Measurements from ENCODE around the gene NMT1. TPM values are rescaled to one million over a fixed set of nuclear protein-coding genes. Genes with fewer than 3 reads are reported as not detected.

The NMT1 gene
- total RNA-seq, 2 experiments from 2014 or later: 61.1 to 62.2 TPM

- Histone ChIP-seq H3K9me3 (ENCODE audit: control insufficient read depth in 1 of 2, insufficient read depth in 1 of 2, low read length in 2 of 2) (no peaks in the 10 kb centered on the region), H3K27ac (ENCODE audit: low read depth in 1 of 2, low read length in 2 of 2) (no peak overlapping the region), H3K4me3 (ENCODE audit: low read length) (no peak overlapping the region), H3K27me3 (ENCODE audit: control insufficient read depth in 1 of 2, insufficient read depth in 2 of 2, low read length in 2 of 2) (no peaks in the 10 kb centered on the region), H3K4me1 (ENCODE audit: insufficient read depth, low read length) (no peaks in the 10 kb centered on the region), H3K36me3 (ENCODE audit: insufficient read depth, low read length) (peaks cover 45% of the 10 kb centered on the region)
- TF ChIP-seq, protein P1, sequence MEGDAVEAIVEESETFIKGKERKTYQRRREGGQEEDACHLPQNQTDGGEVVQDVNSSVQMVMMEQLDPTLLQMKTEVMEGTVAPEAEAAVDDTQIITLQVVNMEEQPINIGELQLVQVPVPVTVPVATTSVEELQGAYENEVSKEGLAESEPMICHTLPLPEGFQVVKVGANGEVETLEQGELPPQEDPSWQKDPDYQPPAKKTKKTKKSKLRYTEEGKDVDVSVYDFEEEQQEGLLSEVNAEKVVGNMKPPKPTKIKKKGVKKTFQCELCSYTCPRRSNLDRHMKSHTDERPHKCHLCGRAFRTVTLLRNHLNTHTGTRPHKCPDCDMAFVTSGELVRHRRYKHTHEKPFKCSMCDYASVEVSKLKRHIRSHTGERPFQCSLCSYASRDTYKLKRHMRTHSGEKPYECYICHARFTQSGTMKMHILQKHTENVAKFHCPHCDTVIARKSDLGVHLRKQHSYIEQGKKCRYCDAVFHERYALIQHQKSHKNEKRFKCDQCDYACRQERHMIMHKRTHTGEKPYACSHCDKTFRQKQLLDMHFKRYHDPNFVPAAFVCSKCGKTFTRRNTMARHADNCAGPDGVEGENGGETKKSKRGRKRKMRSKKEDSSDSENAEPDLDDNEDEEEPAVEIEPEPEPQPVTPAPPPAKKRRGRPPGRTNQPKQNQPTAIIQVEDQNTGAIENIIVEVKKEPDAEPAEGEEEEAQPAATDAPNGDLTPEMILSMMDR (IDR thresholded peaks at IDR 0.05): no peak
- H3K27ac Mint-ChIP-seq: no peak overlapping the region
- ATAC-seq (ENCODE audit: poor library complexity): no peak
- intact Hi-C loops (cut with DNase I, micrococcal nuclease): no loop called here
- H3K27me3 Mint-ChIP-seq: no peaks in the 10 kb centered on the region
- ChIA-PET CTCF (interaction anchor here (0.9 to 1.8 kb wide), 2 partner anchors 9 to 27 kb away, joined by 3 to 4 read pairs; partner anchors contain the start of gene ACBD4), POLR2A (no interaction called here)
- peaks cover 33% of the 10 kb centered on the region for H3K36me3 Mint-ChIP-seq (ENCODE audit: low read depth)
- H3K4me1 Mint-ChIP-seq (ENCODE audit: low read depth): no peaks in the 10 kb centered on the region
- no peak overlapping the region for H3K4me3 Mint-ChIP-seq
- H3K9me3 Mint-ChIP-seq: no peaks in the 10 kb centered on the region
- DNase-seq: no peak
These were observed 47.7 kb downstream of the NMT1 start for GRCh38 chr17:45108595-45109521.

GRCh38 chr17:45110676-45111611 lies 49.8 kb downstream of the NMT1 start:
- H3K4me3 Mint-ChIP-seq: no peak overlapping the region
- DNase-seq: no peak
- Histone ChIP-seq H3K36me3 (ENCODE audit: insufficient read depth, low read length) (peaks cover 24% of the 10 kb centered on the region), H3K4me1 (ENCODE audit: insufficient read depth, low read length) (no peaks in the 10 kb centered on the region), H3K4me3 (ENCODE audit: low read length) (no peak overlapping the region), H3K27ac (ENCODE audit: low read depth in 1 of 2, low read length in 2 of 2) (no peak overlapping the region), H3K9me3 (ENCODE audit: control insufficient read depth in 1 of 2, insufficient read depth in 1 of 2, low read length in 2 of 2) (no peaks in the 10 kb centered on the region), H3K27me3 (ENCODE audit: control insufficient read depth in 1 of 2, insufficient read depth in 2 of 2, low read length in 2 of 2) (no peaks in the 10 kb centered on the region)
- H3K27me3 Mint-ChIP-seq: no peaks in the 10 kb centered on the region
- TF ChIP-seq, protein P1 (IDR thresholded peaks at IDR 0.05): no peak
- H3K27ac Mint-ChIP-seq: no peak overlapping the region
- peaks cover 14% of the 10 kb centered on the region for H3K36me3 Mint-ChIP-seq (ENCODE audit: low read depth)
- no peaks in the 10 kb centered on the region for H3K9me3 Mint-ChIP-seq
- intact Hi-C loops (cut with DNase I, micrococcal nuclease): no loop called here
- H3K4me1 Mint-ChIP-seq (ENCODE audit: low read depth): no peaks in the 10 kb centered on the region
- ATAC-seq (ENCODE audit: poor library complexity): no peak
- CTCF ChIA-PET: interaction anchor here (1.3 kb wide), 1 partner anchor 12 kb away, joined by 4 read pairs; no protein-coding TSS in a partner anchor
- POLR2A ChIA-PET: no interaction called here

GRCh38 chr17:45111850-45112249 lies 50.7 kb downstream of the NMT1 start:
- ATAC-seq (ENCODE audit: poor library complexity): no peak
- H3K4me1 Mint-ChIP-seq (ENCODE audit: low read depth): no peaks in the 10 kb centered on the region
- intact Hi-C loops (cut with DNase I, micrococcal nuclease): no loop called here
- no peaks in the 10 kb centered on the region for H3K9me3 Mint-ChIP-seq
- H3K36me3 Mint-ChIP-seq (ENCODE audit: low read depth): peaks cover 7% of the 10 kb centered on the region
- H3K27me3 Mint-ChIP-seq: no peaks in the 10 kb centered on the region
- TF ChIP-seq, protein P1 (IDR thresholded peaks at IDR 0.05): no peak
- H3K4me1 ChIP-seq (ENCODE audit: insufficient read depth, low read length): no peaks in the 10 kb centered on the region
- ChIA-PET POLR2A (no interaction called here), CTCF (interaction anchor here (1.3 kb wide), 1 partner anchor 13 kb away, joined by 4 read pairs; no protein-coding TSS in a partner anchor)
- H3K27ac Mint-ChIP-seq: no peak overlapping the region
- no peak for DNase-seq
- H3K4me3 Mint-ChIP-seq: no peak overlapping the region
- H3K36me3 ChIP-seq (ENCODE audit: insufficient read depth, low read length): peaks cover 15% of the 10 kb centered on the region
- no peak overlapping the region for H3K4me3 ChIP-seq (ENCODE audit: low read length)
- no peaks in the 10 kb centered on the region for H3K9me3 ChIP-seq (ENCODE audit: control insufficient read depth in 1 of 2, insufficient read depth in 1 of 2, low read length in 2 of 2)
- no peaks in the 10 kb centered on the region for H3K27me3 ChIP-seq (ENCODE audit: control insufficient read depth in 1 of 2, insufficient read depth in 2 of 2, low read length in 2 of 2)
- H3K27ac ChIP-seq (ENCODE audit: low read depth in 1 of 2, low read length in 2 of 2): no peak overlapping the region
